PFSK-1 (cell line): ENCODE measurements around the gene SCNN1B.

Source experiments
- FOXP2 ChIP-seq: optimal IDR thresholded peaks from 2 replicates; pipeline ENCODE3; 2011; ENCODE audit warnings: borderline replicate concordance, control low read depth, inconsistent platforms; ENCODE audit not compliant: insufficient read depth; ENCODE audit errors: extremely low read length, extremely low read depth
- POLR2AphosphoS5 ChIP-seq: IDR thresholded peaks from 2 replicates; pipeline ENCODE4 v1.6.1; 2012; ENCODE audit warnings: low read depth, mild to moderate bottlenecking, control low read depth, low read length, moderate library complexity
- SIN3A ChIP-seq: IDR thresholded peaks from 2 replicates; pipeline ENCODE4 v1.6.1; 2012; ENCODE audit warnings: mild to moderate bottlenecking, low read length, moderate library complexity, borderline replicate concordance; ENCODE audit not compliant: insufficient read depth
- TAF1 ChIP-seq: IDR thresholded peaks from 2 replicates; pipeline ENCODE4 v1.6.1; 2012; ENCODE audit warnings: low read length, control low read depth, borderline replicate concordance; ENCODE audit not compliant: insufficient read depth
- TF ChIP-seq, protein P1 (sequence below), 2 experiments: IDR thresholded peaks; 2 replicates each; pipeline versions ENCODE4 v1.6.1 to v1.8.0; 2011 to 2012; ENCODE audit warnings: low read depth in 2 of 2, low read length in 2 of 2, control low read depth in 1 of 2, inconsistent platforms in 1 of 2, mild to moderate bottlenecking in 1 of 2, moderate library complexity in 1 of 2; ENCODE audit not compliant: insufficient read depth in 1 of 2

GRCh38 chr16:23345237-23345636, 43.1 kb downstream of the SCNN1B start:
- TF ChIP-seq SIN3A (no peak), POLR2AphosphoS5 (no peak), TAF1 (no peak), FOXP2 (no peak)
- TF ChIP-seq, protein P1, sequence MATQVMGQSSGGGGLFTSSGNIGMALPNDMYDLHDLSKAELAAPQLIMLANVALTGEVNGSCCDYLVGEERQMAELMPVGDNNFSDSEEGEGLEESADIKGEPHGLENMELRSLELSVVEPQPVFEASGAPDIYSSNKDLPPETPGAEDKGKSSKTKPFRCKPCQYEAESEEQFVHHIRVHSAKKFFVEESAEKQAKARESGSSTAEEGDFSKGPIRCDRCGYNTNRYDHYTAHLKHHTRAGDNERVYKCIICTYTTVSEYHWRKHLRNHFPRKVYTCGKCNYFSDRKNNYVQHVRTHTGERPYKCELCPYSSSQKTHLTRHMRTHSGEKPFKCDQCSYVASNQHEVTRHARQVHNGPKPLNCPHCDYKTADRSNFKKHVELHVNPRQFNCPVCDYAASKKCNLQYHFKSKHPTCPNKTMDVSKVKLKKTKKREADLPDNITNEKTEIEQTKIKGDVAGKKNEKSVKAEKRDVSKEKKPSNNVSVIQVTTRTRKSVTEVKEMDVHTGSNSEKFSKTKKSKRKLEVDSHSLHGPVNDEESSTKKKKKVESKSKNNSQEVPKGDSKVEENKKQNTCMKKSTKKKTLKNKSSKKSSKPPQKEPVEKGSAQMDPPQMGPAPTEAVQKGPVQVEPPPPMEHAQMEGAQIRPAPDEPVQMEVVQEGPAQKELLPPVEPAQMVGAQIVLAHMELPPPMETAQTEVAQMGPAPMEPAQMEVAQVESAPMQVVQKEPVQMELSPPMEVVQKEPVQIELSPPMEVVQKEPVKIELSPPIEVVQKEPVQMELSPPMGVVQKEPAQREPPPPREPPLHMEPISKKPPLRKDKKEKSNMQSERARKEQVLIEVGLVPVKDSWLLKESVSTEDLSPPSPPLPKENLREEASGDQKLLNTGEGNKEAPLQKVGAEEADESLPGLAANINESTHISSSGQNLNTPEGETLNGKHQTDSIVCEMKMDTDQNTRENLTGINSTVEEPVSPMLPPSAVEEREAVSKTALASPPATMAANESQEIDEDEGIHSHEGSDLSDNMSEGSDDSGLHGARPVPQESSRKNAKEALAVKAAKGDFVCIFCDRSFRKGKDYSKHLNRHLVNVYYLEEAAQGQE (IDR thresholded peaks at IDR 0.05; ENCODE audit: insufficient read depth in 1 of 2, low read depth in 2 of 2, low read length in 2 of 2) = no peak
